Activated CD4-positive, alpha-beta T cell treated with anti-CD3 and anti-CD28 coated beads, Interleukin-2, amount 50 U/mL, for 48 hours (primary cell): ENCODE measurements around the gene KCTD10.
"Not testable (repeated sequence)": the region's sequence is repeated elsewhere in the genome, so short reads cannot be mapped to it uniquely, and the experiment has no call there.

Source experiments
- DNase-seq, 2 experiments: peaks; one replicate each; pipeline ENCODE4 v3.0.0-alpha.2; 2020

The KCTD10 gene

DNA sequence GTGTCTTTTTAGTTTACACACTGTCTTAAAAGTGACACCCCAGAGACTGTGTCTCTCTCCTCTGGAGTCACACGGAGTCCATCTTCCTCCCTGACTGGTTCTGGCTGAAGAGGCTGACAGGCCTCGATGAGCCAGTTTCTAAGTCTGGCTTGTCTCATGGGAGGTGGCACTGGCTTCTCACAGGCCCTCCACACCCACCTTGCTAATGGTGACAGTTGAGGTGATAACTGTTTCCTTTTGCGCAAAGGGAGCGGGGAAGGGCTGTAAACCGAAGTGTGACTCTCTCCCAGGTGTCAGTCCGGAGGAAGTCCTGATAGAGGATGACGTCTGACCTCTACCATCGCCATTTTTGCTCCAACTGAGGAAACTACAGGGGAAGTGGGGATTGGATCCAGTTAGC, 30.2 kb downstream of the KCTD10 start:
- no peak for DNase-seq

GRCh38 chr12:109445191-109445609, 31.9 kb downstream of the KCTD10 start:
- no peak for DNase-seq

DNA sequence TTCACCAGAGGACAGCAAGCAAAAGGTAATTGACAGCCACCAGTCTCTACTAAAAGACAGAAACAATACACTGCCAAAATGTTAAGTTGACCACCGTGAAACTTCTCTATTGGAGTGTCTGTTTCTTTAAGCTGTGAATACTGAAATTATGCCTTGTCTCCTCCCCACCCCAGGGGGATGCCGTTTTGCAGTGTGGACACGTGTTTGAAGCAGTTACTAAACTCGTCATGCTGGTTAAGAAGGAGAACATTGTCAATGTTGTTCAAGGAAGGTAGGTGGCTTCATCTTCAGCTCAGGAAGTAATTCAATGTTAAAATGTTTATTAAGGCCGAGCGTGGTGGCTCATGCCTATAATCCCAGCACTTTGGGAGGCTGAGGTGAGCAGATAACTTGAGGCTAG, 32.8 kb downstream of the KCTD10 start:
- DNase-seq, result no peak

GRCh38 chr12:109443794-109444193, 33.3 kb downstream of the KCTD10 start:
- no peak for DNase-seq

DNA sequence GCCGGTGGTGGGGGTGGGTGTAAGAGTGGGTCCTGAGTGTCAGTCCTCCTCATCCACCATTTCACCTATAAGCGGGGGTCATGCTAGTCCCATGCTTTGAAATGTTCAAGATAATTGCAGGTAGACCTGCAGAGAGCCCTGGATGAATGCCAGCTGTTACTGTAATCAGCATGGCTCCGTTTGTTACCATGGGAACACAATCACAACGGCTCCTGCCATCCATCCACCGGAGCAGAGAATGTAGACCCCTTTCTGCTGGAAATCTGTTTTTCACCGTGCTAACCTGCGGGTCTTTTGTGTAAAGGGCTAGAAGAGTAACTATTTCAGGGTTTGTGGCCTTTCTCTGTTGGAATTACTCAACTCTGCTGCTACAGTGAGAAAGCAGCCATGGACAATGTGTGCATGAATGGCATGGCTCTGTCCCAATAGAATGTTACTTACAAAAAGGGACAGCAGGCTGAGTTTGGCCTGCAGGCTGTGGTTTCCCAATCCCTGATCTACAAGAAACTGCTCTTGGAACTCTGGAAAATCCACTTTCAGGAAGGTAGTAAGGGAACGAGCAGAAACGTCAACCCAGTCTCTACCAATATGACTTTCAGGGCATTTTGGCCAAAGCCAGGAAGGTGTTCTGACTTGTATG, 36.1 kb downstream of the KCTD10 start:
- no peak for DNase-seq

DNA sequence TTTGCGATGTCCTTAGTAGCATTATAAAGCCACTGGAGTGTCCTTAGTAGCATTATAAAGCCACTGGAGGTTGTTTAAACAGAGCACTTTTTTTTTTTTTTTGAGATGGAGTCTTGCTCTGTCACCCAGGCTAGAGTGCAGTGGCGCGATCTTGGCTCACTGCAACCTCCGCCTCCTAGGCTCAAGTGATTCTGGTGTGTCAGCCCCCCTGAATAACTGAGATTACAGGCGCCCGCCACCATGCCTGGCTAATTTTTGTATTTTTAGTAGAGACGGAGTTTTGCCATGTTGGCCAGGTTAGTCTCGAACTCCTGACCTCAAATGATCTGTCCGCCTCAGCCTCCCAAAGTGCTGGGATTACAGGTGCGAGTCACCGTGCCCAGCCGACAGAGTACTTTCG, 37.1 kb downstream of the KCTD10 start:
- not testable (repeated sequence) for DNase-seq

- no peak for DNase-seq
Measured at GRCh38 chr12:109439181-109439580, 37.9 kb downstream of the KCTD10 start.

GRCh38 chr12:109436188-109436560, 40.9 kb downstream of the KCTD10 start:
- DNase-seq, result no peak

DNA sequence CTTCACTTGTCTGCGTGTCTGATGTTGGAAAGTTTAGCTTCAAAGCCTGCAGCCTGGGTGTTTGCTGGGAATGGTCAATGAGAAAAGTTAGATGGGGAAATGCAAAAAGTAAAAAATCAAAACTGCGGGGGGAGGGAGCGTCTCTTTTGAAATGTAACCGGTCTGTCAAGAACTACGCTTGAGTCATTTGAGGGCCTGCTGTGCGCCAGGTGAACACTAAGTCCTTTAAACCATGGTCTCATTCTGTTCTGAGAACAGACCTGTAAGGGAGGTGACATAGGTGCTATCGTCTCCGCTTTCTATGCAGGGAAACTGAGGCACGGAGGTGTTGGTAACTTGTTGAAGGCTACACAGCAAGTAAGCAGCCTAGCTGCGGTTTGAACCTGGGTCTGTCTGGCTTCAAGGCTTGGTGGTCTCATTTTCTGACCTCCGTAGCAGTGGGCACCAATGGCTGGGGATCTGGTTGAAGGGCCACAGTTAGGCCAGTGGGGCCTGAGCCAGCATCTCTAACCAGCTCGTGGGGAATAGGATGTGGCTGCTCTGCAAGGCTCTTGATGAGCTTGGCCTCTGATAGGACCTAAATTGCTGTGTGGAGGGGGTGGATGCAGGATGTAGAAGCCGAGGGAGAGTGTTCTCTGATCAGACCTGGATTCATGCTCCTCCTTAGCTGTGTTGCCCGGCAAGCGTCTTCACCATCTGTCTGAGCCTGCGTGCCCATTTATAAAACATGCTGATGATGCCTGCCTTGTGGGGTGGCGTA, 41.5 kb downstream of the KCTD10 start:
- DNase-seq, result no peak

- DNase-seq, result no peak
Measured at GRCh38 chr12:109434582-109434981, 42.5 kb downstream of the KCTD10 start.

GRCh38 chr12:109433618-109434017, 43.5 kb downstream of the KCTD10 start:
- no peak for DNase-seq

DNA sequence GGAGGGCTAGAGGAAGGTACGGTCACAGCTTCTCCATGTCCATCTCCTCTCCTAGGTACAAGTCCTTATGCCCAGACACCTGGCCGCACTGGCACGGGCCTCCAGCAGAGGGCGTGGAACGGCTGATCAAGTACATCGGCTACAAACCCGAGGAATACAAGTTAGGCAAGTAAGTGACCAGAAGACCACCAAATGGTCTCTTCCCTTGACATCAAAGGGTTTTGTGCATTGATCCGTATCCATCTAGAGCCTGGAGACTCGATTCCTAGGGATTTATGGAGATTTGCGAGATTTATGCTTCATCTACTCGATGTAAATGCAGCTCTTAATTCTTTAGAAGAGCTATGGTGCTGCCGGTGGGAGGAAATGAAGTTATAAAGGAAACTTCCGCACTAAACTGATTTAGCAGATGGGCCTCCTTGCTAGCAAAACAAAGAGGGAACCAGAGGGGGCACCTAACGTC, 44.2 kb downstream of the KCTD10 start:
- DNase-seq, result peak; percentile 86 to 88

- no peak for DNase-seq
Measured at GRCh38 chr12:109432431-109432830, 44.7 kb downstream of the KCTD10 start.

- DNase-seq, result no peak
Measured at GRCh38 chr12:109430244-109430643, 46.9 kb downstream of the KCTD10 start.

- DNase-seq, result not testable (repeated sequence)
Measured at GRCh38 chr12:109428804-109429203, 48.3 kb downstream of the KCTD10 start.

GRCh38 chr12:109428037-109428629, 49.0 kb downstream of the KCTD10 start:
- DNase-seq, result peak; percentile 75 to 81

- DNase-seq, result no peak
Measured at GRCh38 chr12:109423392-109423791, 53.7 kb downstream of the KCTD10 start.

- DNase-seq, result no peak
Measured at GRCh38 chr12:109422251-109422650, 54.8 kb downstream of the KCTD10 start.

DNA sequence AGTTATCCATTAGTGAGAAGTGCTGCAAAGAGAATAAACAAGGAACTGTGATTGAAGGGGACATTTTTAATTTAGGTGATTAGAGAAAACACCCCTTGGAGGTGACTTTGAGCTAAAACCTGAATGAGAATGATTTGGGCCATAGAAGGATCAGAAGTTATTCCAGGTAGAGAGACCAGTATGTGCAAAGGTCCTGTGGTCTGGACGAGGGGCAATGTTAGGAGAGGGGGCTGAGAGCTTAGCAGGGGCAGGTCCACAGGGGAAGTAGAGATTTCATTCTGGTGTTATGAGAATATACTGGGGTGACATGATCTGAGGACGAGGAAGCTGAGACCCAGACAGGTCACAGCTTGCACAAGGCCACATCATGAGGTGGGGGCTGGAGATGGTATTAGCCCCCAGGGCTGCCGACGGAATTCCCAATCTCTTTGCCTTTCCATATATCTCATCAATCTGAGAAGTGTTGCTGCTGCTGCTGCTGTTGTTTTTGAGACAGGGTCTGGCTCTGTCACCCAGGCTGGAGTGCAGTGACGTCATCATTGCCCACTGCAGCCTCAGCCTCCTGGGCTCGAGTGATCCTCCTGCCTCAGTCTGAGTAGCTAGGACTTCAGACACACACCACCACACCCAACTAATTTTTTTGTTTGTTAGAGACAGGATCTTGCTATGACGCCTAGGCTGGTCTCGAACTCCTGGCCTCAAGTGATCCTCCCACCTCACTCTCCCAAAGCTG, 55.6 kb downstream of the KCTD10 start:
- no peak for DNase-seq

DNA sequence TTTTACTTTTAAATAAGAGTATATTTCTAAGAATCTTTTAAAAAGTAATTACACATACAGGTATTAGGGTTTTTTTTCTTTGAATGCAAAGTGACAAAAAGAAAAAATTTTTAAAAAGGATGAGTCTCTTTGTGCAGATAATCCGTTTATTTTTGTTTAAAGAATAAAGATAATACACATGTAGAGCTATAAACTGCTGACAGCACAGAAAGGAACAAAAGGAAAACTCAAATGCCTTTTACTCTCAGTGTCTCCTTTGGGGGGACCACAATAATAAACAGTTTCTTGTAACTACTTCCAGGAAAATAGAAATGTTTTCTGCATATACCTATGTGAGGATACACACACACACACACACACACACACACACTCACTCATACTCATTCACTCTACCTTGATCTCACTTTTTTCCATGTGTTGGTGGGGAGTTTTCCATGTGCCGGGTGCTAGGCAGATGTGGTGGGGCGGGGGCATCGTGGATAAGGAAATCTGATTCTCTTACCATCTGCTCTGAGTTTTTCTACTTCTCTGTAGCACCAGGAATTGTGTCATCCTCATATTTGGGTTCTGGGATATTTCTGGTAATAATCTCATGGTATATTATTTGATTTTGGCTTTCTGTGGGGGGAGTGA, 58.1 kb downstream of the KCTD10 start:
- DNase-seq, result no peak

GRCh38 chr12:109406147-109406546, 71.0 kb downstream of the KCTD10 start:
- DNase-seq, result not testable (repeated sequence)

- not testable (repeated sequence) for DNase-seq
Measured at GRCh38 chr12:109404841-109405240, 72.3 kb downstream of the KCTD10 start.
